Measurements from ENCODE around the gene MCTP1. TPM values are rescaled to one million over a fixed set of nuclear protein-coding genes. Genes with fewer than 3 reads are reported as not detected.

The MCTP1 gene
- total and polyA plus RNA-seq, 2 of the 13 experiments (the other 11 are each of a cell fraction or from before 2014, with no cell fraction given) = 0.15 to 0.48 TPM

DNA sequence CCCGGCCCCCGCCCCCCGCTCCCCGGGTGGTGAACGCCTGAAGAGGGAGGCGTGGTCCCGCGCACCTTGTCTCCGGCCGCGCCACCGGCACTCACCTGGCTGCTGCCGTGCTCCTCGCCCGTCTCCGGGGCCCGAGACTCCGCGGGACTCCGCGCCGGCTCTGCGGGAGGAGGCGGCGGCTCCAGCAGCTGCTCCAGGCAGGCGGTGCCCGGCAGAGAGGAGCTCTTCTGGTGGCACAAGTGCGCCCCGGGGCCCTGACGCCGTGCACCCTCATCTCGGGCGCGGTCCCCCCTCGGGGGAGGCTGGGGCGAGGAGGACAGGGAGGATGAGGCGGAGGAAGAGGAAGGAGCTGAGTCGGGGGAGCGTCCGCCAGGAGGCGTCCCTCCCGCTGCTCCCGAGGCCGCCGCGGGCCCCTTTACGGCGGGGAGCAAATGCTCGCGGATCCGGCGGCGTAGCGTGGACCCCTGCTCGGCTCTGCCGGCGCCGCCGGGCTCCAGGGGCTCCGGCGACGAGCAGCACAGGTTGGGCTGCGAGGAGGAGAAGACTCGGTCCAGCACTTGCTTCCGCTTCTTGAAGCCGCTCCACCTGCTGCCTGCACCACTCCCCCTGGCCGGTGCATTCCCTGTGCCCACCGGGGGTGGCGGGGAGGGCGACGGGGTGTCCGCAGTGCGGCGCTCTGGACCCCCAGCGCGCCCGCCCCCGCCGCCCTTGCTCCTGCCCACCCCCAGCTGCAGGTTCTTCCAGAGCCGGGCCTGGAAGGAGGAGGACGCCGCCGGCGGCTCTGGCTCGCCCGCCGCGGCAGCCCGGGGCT is 928 bp downstream of the MCTP1 start (continued):
- no peak for TF ChIP-seq NFAT5 (CRISPR knock-in tag; IDR thresholded peaks at IDR 0.05)
- no peak for TF ChIP-seq KDM1A (CRISPR knock-in tag; IDR thresholded peaks at IDR 0.05)
- no peak for TF ChIP-seq RORA (CRISPR knock-in tag; IDR thresholded peaks at IDR 0.05)
- TF ChIP-seq ZIK1 (CRISPR knock-in tag; IDR thresholded peaks at IDR 0.05; ENCODE audit: borderline replicate concordance, low read depth) = no peak
- no peak for TF ChIP-seq ZNF569 (CRISPR knock-in tag; IDR thresholded peaks at IDR 0.05; ENCODE audit: borderline replicate concordance)
- no peak for TF ChIP-seq BRD4 (CRISPR knock-in tag; IDR thresholded peaks at IDR 0.05)
- no peak for TF ChIP-seq MEIS1 (CRISPR knock-in tag; IDR thresholded peaks at IDR 0.05; ENCODE audit: borderline replicate concordance)
- TF ChIP-seq, protein P1, sequence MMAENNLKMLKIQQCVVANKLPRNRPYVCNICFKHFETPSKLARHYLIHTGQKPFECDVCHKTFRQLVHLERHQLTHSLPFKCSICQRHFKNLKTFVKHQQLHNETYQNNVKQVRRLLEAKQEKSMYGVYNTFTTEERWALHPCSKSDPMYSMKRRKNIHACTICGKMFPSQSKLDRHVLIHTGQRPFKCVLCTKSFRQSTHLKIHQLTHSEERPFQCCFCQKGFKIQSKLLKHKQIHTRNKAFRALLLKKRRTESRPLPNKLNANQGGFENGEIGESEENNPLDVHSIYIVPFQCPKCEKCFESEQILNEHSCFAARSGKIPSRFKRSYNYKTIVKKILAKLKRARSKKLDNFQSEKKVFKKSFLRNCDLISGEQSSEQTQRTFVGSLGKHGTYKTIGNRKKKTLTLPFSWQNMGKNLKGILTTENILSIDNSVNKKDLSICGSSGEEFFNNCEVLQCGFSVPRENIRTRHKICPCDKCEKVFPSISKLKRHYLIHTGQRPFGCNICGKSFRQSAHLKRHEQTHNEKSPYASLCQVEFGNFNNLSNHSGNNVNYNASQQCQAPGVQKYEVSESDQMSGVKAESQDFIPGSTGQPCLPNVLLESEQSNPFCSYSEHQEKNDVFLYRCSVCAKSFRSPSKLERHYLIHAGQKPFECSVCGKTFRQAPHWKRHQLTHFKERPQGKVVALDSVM (CRISPR knock-in tag; IDR thresholded peaks at IDR 0.05) = peak; percentile 86
- TF ChIP-seq TCF12 (IDR thresholded peaks at IDR 0.05) = no peak
- TF ChIP-seq TCF12 (CRISPR knock-in tag; IDR thresholded peaks at IDR 0.05) = no peak
- TF ChIP-seq NR3C1 (CRISPR knock-in tag; IDR thresholded peaks at IDR 0.05) = no peak
- no peak for TF ChIP-seq NAIF1 (CRISPR knock-in tag; IDR thresholded peaks at IDR 0.05; ENCODE audit: borderline replicate concordance)
- peak; percentile 47; the same call in 1 of the 2 replicates for TF ChIP-seq KDM2A (CRISPR knock-in tag; IDR thresholded peaks at IDR 0.05; ENCODE audit: borderline replicate concordance, low read depth)
- peak; percentile 31; the same call in 1 of the 2 replicates for TF ChIP-seq YEATS4 (CRISPR knock-in tag; IDR thresholded peaks at IDR 0.05; ENCODE audit: borderline replicate concordance)
- TF ChIP-seq ZMAT3 (CRISPR knock-in tag; conservative IDR thresholded peaks at IDR 0.05) = no peak
- TF ChIP-seq ZNF138 (CRISPR knock-in tag; IDR thresholded peaks at IDR 0.05; ENCODE audit: low read depth) = no peak
- TF ChIP-seq, protein P2, sequence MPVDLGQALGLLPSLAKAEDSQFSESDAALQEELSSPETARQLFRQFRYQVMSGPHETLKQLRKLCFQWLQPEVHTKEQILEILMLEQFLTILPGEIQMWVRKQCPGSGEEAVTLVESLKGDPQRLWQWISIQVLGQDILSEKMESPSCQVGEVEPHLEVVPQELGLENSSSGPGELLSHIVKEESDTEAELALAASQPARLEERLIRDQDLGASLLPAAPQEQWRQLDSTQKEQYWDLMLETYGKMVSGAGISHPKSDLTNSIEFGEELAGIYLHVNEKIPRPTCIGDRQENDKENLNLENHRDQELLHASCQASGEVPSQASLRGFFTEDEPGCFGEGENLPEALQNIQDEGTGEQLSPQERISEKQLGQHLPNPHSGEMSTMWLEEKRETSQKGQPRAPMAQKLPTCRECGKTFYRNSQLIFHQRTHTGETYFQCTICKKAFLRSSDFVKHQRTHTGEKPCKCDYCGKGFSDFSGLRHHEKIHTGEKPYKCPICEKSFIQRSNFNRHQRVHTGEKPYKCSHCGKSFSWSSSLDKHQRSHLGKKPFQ (CRISPR knock-in tag; IDR thresholded peaks at IDR 0.05; ENCODE audit: insufficient replicate concordance) = no peak
- TF ChIP-seq RNF2 (conservative IDR thresholded peaks at IDR 0.05; ENCODE audit: low read depth) = 0 out of 2 replicates have a peak, but pooled peaks have one; percentile 25
- peak; percentile 77; the same call in 1 of the 2 replicates for TF ChIP-seq MTF2 (CRISPR knock-in tag; IDR thresholded peaks at IDR 0.05; ENCODE audit: borderline replicate concordance)
